ENCODE data around the gene PRCD.

PRCD gene, protein sequence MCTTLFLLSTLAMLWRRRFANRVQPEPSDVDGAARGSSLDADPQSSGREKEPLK

DNA sequence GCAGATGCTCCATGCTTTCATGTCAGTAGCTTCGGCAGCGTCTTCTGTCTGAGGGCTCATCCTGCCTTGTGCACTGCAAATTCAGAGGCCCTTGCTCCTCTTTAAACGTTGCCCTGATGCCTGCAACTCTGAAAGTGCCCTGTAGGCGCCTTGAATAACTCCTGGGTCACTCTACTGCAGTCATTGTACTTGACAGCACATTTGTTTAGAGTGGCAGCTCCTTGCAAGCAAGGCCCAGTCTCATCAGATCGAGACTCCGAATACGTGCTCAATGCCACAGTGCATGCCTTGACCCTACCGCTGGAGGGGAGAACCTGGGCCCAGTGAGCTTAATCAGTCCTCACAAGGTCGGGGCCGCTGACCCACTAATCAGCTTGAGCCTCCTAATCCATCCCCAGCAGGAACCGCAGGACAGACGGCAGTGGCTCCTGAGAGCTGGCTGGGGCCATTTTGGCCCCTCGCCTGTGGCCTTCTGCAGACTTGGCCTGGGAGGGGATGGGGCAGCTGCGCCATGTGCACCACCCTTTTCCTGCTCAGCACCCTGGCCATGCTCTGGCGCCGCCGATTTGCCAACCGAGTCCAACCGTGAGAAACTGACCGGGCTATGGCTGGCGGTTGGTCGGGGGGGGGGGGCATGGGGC, at the start of gene PRCD:
Gene PRCD (plus strand): TSS at position 414 of the 641 bp plus-strand sequence. CDS start 98 bp downstream, at position 512.
- DNase-seq = no peak

DNA sequence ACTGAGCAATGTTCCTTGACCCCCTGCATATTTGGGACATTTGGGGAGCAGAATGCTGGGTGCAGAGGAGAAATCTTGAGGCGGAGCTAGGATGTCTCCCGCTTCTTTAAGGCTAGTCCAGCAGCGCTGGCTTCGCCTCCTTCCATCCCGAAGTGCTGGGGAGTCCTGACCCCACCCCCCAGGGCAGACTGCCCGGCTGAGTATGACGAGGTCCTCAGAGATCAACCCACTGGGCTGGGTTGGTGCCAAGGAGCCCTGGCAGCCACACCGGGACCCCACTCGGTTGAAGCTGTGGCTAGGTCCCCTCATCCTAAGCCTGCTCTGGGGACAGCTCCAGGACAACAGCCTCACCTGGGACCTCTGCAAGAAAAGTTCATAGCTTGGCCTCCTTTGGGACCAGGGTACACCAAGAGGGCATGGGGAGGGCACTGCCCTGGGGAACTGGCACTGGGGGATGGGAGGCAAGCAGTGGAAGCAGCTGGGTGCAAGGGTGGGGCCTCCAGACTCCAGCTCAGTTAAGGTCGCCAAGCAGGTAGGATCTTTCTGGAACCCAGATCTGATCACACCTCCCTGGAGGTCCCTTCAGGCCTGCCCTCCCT, 49.6 kb upstream of the PRCD start:
- DNase-seq = no peak

DNA sequence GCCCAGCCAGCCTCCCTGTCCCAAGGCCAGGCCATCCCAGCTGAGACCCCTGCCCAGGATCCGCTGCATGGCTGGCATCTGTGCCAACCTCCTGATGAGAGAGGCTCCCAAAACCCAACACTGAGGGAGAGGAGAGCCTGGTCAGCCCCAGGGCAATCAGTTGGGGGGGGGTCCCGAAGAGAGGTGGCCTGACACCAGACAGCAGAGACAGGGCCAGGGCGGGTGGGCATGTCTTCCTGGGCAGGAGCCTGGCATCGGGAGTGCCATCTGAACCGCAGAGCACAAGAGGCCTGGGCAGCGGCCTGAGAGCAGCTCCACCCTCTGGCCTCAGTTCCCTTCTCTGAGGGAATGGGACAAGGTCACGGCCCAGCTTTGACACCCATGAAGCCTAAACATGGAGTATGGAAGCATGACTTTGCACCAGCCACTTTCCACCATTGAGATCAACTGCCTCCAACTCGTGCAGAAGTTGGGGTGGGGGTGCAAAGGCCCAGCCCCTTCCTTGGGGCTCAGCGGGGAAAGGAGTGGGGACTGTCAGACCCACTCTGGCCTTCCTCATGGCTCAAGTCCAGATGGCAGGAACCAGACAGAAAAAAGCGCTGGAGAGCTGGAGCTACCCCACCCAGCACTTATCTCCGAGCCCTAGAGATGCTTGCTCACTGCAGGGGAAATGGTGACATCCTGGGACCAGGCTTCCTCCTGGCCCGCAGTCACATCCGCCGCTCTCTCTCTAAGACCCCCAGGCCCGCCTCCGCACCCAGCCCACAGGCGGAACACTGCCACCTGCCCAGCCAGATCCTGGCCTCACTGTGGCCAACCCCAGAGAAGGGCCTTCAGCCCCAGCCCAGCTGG, 48.3 kb upstream of the PRCD start:
- no peak for DNase-seq

DNA sequence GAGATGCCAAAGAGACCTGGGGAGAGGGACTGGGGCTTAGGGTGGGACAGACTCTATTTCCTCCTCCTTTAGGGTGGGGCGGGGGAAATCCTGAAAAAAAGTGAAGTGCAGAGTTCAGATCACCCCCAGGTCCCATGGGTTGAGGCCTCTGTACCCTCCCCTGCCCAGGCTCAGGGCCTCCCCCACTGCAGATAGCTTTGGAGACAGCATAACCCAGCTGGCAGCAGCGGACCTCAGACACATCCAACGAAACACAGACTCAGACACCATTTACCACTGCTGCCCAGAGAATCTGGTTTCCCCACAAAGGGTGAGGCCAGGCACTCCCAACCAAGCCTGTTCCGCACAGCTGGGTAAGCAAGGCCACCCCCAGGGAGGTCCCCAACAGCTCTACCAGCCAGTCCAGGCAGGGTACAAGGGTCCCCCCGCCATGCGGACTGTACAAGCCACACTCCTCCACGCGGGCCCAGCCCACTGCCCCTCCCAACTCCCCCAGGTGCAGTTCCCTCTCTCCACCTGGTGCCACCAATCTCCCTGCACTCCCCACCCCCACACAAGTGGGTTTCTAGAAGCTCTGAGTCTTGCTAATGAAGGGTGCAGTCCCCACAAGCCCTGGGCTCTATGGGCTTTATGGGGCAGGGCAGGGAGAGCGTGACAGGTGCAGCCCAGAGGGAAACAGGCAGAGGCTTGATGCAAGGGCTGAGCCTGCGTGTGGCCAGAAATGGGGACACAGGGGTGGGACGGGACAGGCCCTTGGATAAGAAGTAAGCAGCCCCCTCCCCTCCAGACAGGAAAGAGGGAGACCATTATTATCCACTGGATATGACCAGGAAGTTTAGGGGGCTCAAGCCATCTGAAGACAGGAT, 47.5 kb upstream of the PRCD start:
- peak; percentile 8 for DNase-seq

DNA sequence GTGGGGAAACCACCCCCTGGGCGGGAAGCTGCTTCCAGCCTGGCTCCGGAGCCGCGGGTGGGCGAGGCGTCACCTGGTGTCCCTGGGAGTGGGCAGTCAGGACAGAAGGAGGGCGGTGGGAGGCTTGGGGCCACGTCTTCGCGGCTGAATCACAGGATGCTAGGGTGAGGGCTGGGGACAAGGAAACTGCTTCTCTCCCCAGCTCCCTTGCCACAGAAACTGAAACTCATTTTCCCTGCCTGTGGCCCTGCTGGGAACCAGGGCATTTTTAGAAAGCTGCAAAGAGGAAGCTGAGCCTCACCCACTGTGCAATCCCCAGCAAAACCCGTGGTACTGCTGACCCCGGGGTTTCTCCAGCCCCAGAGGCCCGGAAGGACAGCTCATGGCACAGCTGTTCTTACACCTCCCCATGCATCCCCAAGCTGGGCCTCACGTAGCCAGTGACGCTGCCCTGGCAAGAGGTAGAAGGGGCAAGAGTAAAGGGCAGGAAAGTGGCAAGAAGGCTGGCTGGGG, 46.8 kb upstream of the PRCD start:
- peak; percentile 57 for DNase-seq

DNA sequence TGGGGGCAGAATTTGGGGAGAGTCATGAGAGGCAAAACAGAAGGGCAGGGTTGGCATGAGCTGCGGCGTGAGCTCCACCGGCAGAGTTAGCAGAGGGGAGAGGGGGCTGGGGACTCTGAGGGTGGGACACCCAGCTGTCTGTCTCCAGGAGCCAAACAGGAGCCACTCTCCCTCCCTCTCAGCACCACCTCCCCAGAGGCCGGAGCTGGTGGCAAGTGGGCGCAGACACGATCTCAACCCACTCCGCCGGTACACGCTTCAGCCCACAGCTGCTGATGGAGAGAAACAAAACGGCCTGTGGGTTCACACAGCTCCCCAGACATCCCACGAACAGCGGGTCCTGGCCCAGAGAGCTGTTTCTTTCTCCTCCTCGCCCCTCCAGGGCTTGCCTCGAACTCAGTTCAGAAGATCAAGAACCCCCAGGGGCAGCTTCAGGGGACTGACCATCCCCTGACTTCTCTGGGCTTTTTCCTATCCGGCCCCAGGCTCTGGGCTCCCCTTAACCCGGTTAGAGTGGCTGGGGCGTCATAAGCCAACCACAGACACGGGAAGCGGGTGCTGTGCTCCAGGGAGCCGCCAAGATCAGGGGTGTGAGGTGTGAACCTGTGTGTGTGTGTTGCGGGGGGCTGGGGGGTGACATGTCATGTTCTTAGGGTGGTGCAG, 46.2 kb upstream of the PRCD start:
- peak; percentile 47 for DNase-seq

DNA sequence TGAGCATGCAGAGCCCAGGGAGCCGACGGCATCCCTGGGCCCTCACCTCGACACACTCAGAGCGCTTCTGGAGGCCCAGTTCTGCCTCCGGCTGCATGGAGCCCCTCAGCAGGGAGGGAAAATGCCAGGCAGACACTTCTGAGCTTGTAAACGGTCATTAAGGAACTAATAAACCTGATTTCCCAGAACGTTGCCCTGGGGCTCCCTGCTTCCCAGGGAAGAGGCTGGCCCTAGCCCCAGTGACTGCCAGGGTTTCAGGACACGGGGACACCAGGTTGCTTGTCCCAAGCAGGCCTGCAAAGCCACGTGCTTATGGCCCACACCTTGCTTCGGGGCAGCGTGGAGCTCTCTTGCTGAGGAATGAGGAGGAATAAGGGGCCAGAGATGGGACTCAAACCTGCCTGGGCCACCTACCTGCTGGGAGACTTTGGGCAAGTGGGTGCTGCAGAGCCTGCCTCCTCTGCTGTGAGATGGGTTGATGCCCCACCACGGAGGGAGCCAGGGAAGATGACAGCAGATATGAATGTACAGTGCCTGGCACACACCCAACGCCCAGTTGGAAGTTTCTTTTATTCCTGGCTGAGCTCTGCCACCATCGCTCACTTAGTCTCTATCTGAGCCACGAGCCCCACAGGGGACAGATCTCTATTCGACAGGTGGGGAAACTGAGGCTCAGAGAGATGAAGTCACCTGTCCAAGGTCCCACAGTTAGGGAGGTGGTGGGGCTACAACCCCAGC, 44.0 kb upstream of the PRCD start:
- DNase-seq = no peak

DNA sequence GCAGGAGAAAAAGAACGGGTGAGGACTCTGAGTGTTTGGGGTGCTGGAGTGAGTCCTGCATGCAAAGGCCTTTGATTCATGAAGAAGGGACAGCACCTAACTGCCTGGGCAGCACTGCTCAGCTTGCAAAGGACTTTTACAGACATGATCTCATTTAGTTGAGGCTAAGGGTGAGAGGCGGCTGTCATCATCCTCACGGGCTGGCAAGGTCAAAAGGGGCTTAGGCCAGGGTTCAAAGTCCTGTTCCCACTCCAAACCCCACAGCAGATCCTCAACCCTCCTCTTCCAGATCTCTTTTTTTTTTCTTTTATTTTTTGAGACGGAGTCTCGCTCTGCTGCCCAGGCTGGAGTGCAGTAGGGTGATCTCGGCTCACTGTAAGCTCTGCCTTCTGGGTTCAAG, 43.4 kb upstream of the PRCD start:
- no peak for DNase-seq

DNA sequence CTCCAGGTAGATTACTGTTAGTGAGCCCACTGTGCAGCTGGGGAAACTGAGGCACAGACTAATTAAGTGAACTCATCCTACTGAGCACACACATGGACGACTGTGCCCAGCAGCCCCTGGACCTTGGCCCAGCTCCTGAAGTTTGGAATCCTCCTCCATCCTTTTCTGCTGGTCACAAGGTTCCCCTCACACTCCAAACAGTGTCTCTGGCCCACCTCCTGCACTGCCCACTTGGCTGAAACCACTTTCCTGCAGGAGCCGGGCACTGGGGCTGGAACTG, 42.2 kb upstream of the PRCD start:
- no peak for DNase-seq

DNA sequence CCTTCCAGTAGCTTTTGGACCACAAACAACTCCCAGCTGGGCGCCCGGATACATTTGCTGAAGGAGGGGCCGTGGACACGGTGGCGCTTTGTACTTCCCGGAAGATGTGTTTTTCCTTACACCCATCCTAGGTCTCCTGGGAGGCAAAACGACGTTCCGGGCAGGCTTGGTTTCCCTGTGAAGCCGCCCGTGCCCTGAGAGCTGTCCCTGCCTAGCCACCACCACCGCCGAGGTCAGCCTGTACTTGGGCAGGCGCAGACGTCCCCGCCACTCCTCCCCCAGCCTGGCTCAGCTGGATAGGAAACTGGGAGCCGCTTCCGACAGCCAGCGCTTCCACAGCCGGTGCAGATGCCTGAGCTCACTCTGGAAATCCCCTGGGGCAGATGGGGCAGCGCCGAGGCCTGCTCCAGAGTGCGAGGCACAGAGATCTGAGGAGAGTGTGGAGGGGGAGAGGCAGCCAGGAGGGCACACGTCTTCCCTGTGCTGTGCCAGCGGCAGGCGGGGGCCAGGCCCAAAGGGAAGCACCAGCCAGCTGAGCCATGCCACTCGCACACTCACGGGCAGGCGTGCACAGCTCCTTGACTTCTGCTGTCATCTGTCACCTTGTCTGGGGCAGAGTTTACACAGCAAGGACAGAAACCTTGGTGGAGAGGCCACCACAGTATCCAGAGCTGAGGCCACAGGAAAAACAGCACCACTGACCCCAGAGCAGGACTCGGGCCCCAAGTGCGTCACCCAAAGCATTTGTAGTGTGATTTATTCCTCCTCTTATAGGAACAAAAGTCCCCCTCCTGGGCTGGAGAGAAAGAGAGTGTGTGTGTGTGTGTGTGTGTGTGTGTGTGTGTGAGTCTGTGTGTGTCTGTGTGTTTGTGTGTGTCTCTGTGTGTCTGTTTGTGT, 41.6 kb upstream of the PRCD start:
- DNase-seq = no peak

DNA sequence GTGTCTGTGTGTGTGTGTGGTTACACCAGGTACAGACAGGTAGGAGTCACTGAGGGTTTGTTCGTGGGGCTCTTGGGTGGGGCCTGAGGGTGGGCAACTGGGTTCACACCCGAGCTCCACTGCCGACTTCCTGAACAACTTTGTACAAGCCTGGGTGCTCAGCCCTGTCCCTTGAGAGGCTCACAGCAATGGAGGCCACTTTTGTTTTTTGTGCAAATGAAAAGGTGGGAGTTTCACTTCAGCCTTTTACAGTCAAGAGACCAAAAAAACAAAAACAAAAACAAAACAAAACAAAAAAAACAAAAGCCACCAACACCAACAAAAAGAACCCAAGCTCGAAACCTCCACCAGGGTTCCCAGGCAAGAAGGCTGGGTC, 41.0 kb upstream of the PRCD start:
- DNase-seq = no peak

DNA sequence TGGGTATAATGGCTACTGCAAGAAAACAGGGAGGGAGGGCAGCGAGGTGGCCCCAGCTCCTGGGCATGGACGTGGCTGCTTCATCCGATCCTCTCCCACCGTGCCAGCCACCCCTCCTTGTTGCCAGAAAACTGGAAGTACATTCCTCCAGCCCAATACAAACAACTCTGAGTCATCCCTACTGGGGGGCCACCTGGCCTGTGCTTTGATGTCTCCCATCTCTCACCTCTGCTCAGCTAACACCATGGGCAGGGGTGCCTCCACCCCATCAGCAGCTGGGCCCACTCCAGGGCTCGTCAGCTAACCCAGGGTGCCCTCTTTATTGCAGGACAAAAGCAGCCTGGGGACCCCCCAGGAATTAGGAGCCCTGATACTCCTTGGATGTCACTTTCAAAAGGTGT, 40.6 kb upstream of the PRCD start:
- no peak for DNase-seq

DNA sequence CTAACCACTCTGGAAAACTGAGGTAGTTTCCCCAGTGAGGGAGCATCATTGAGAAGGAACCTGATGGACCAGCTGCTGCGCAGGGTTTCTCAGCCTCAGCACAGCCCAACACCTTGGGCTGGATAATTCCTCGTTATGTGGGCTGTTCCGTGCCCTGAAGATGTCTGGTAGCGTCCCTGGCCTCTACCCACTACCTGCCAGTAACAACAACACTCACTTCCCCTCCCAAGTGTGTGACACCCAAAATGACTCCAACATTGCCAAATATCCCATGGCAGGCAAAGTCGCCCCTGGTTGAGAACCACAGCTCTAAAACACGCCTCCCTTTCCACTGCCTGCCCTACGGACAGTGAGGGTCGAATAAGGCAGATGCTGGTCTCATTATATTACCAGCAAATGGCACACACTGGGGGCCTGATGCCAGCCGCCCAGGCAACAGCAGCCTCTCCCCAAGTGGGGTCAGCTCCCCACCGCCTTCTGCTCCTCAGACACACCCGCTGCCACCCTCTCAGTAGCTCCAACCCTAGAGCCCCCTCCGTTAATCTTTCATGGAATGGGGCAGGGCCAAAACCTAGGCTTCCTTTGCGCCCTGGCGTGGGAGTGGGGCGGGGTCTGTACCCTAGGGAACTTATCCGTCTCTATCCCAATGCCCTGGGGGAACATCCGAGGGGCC, 39.6 kb upstream of the PRCD start:
- DNase-seq = no peak

DNA sequence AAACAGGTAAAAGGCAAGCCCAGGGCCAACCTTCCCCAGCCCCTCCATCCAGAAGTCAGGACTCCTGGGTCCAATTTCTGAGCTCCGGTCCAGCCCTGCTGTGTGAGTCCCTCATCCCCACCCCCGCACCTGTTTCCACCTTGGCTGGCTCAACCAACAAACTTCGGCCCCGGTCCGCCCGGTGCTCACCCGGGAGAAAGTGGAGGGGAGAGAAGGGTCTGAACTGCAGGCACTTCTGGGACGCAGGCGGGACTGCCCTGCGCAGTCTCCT, 39.2 kb upstream of the PRCD start:
- DNase-seq = no peak

DNA sequence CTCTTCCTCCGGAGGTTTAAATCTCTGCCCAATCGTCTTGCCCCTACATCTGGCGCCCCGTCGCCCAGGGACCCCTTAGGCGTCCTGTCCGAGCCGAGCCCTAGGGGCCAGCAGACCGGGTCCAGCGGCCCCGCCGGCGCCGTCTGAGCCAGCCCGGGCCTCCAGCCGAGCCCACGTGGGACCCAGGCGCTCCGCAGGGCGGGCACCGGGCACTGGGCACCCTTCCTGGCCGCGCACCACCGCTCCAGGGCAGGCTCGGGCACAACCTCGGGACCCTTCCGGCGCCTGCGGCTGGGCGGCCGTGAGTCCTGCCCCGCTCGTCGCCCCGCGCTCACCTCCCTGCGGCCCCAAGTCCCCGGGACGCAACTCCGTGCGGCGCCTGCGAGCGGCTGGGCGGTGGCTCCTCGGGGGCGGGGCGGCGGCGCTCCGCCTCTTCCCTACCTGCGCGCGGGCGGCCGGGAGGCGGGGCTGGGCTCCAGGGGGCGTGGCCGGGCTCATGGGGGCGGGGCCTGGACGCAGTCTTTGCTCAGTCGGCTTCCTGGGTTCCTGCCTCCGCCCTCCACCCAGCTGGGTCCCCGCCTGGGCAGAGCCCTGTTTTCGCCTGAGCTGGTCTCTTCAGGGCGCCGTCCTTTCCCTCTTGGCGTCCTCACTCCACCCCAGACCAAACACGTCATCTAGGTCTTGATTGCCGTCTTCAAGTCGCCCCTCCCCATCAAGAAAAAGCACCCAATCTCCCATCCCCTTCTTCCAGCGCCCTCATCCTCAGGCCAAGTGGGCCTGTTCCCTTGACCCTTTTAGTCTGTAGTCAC, 38.6 kb upstream of the PRCD start, which contains the start of gene RHBDF2:
Gene RHBDF2 (minus strand): TSS at position 406 of the 809 bp plus-strand sequence. CDS start 19,899 bp downstream, outside the sequence.
- DNase-seq = peak; percentile 97

DNA sequence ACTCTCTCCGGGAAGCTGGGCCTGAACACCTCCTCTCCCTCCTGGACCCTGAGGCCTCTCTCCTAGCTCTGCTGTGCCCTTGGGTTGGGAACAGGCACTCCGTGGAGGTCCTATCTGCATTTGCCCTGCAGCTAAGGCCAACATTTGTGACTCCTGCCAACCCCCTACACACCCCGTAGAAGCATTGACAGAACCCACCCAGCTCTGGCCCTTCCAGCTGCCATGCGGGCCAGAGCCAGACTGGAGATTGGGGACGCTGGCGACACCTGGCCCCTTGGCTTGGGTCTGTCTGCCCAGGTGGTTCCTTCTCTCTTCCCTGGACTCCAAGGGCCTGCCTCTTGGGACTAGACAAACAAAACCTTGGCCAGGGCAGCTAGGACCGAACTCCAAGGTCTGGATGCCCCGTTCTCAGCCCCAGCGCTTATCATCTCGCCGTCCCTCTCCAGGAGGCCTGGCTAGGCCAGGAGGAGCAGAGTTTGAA, 38.0 kb upstream of the PRCD start:
- no peak for DNase-seq

DNA sequence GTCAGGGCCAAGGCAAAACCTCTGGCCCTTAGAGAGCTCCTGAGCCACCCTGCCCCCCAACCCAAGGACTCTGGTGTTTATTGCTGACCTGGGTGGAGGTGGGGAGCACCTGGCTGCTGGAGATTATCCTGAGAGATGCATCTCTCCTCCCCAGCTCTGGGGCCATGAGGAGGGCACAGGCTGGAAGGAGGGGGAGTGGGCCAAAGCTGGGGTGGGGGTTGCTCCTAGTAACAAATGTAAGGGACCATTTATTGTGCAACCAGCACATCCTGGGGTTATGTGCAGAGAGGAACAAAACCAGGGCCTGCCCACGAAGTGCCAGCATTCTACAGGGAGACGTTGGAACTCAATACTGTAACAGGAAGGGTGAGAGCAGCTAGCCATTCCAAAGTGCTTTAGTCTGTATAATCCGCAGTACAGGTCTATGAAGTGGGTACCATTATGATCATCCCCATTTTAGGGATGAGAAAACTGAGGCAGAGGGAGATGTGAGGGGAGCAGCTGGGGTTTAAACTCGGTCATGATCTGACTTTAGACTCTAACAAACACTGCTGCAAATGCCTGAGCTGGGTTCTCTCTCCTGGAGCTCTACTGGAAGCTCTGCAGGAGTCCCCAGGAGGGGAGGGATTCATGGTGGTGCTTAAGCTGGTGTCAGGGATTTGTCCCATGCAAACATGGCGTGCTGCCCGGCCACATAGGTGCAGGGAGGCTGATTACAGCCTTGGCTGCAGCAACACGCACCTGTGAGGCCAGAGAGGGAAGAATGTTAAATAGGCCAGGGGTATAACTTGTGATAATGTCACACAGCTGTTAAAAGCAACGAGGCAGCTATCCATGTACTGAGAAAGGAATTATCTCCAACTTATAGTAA, 37.3 kb upstream of the PRCD start:
- no peak for DNase-seq

DNA sequence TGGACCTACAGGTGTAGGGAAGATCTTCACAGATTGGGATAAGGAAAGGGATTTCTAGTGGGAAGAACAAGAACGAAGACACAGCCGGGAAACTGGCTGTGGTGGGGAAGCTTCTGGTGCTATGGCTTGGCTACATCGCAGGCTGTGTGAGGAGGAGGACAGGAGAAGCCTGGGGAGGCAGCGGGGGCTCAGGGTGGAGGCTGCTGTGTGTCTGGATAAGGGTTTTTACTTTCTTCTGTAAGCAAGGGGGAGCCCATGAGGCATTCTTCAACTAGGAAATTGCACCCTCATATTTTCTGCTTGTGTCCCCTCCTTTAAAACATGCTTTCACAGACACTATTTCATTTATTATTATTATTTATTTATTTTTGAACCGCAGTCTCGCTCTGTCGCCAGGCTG, 35.7 kb upstream of the PRCD start:
- DNase-seq = no peak

All from CD4-positive, alpha-beta T cell treated with Interleukin-12 subunit alpha and Interleukin-12 subunit beta, for 1 hour (primary cell).